Mesenchymal stem cell (in vitro differentiated cells and primary cell): ENCODE data around the gene PAX2.
A peak's percentile ranks its signal among the peaks of the same experiment; 100 is the strongest.

Source experiments
- DNase-seq: peaks from one replicate; pipeline ENCODE4 v3.0.0-alpha.2; 2013
- H2AFZ ChIP-seq: one replicate; pipeline ENCODE4 v1.6.1; 2013; ENCODE audit warnings: low read depth, mild to moderate bottlenecking, control low read depth, inconsistent platforms, low read length, moderate library complexity
- H2AK5ac ChIP-seq: 2 replicates; pipeline ENCODE4 v1.6.1; 2013; ENCODE audit warnings: low read length, moderate library complexity, mild to moderate bottlenecking, inconsistent platforms; ENCODE audit not compliant: severe bottlenecking
- H2BK120ac ChIP-seq: one replicate; pipeline ENCODE4 v1.6.1; 2013; ENCODE audit warnings: low read depth, mild to moderate bottlenecking, inconsistent platforms, low read length, moderate library complexity
- H2BK12ac ChIP-seq, 2 experiments: one replicate each; pipeline ENCODE4 v1.6.1; 2013; ENCODE audit warnings: inconsistent platforms in 2 of 2, low read length in 2 of 2, mild to moderate bottlenecking in 2 of 2, moderate library complexity in 2 of 2, control low read depth in 1 of 2
- H2BK15ac ChIP-seq: one replicate; pipeline ENCODE4 v1.6.1; 2013; ENCODE audit warnings: mild to moderate bottlenecking, low read depth, inconsistent platforms; ENCODE audit not compliant: poor library complexity, severe bottlenecking
- H2BK5ac ChIP-seq: 2 replicates; pipeline ENCODE4 v1.6.1; 2013; ENCODE audit warnings: low read depth, mild to moderate bottlenecking, low read length, control low read depth, inconsistent platforms; ENCODE audit not compliant: poor library complexity, severe bottlenecking
- H3K14ac ChIP-seq, 2 experiments: one replicate each; pipeline ENCODE4 v1.6.1; 2013; ENCODE audit warnings: inconsistent platforms in 2 of 2, low read length in 2 of 2, control low read depth in 1 of 2, mild to moderate bottlenecking in 1 of 2, moderate library complexity in 1 of 2
- H3K18ac ChIP-seq, 2 experiments: one replicate each; pipeline ENCODE4 v1.6.1; 2013; ENCODE audit warnings: inconsistent platforms in 2 of 2, low read length in 2 of 2, control low read depth in 1 of 2, low read depth in 1 of 2, mild to moderate bottlenecking in 1 of 2
- H3K23ac ChIP-seq, 2 experiments: one replicate each; pipeline ENCODE4 v1.6.1; 2013; ENCODE audit warnings: inconsistent platforms in 2 of 2, low read length in 2 of 2, mild to moderate bottlenecking in 2 of 2, moderate library complexity in 2 of 2, control low read depth in 1 of 2
- H3K27ac ChIP-seq: 2 replicates; pipeline ENCODE4 v1.5.1; 2013; ENCODE audit warnings: mild to moderate bottlenecking, moderate library complexity, low read length, control low read depth, inconsistent platforms; ENCODE audit not compliant: poor library complexity, severe bottlenecking
- H3K27me3 ChIP-seq, 2 experiments: 2 replicates each; pipeline versions ENCODE4 v1.6.1 to v1.7.0; 2013; ENCODE audit warnings: low read length in 2 of 2, mild to moderate bottlenecking in 2 of 2, moderate library complexity in 2 of 2, control low read depth in 1 of 2, inconsistent platforms in 1 of 2; ENCODE audit not compliant: control insufficient read depth in 1 of 2, insufficient read depth in 1 of 2
- H3K36me3 ChIP-seq, 2 experiments: 2 replicates each; pipeline versions ENCODE4 v1.6.1 to v1.7.0; 2013; ENCODE audit warnings: low read length in 2 of 2, control low read depth in 1 of 2, inconsistent platforms in 1 of 2, low read depth in 1 of 2, mild to moderate bottlenecking in 1 of 2; ENCODE audit not compliant: insufficient read depth in 2 of 2, control insufficient read depth in 1 of 2
- H3K4ac ChIP-seq, 2 experiments: one replicate each; pipeline ENCODE4 v1.6.1; 2013; ENCODE audit warnings: inconsistent platforms in 2 of 2, low read length in 2 of 2, mild to moderate bottlenecking in 2 of 2, moderate library complexity in 2 of 2, control low read depth in 1 of 2, low read depth in 1 of 2
- H3K4me1 ChIP-seq: 2 replicates; pipeline ENCODE4 v1.6.1; 2013; ENCODE audit warnings: low read depth, low read length, control low read depth; ENCODE audit not compliant: control insufficient read depth, insufficient read depth
- H3K4me2 ChIP-seq: 2 replicates; pipeline ENCODE4 v1.6.1; 2013; ENCODE audit warnings: low read length, mild to moderate bottlenecking, inconsistent platforms; ENCODE audit not compliant: poor library complexity, severe bottlenecking
- H3K4me3 ChIP-seq, 2 experiments: 2 replicates each; pipeline versions ENCODE4 v1.5.1 to v1.7.0; 2013; ENCODE audit warnings: low read length in 2 of 2, mild to moderate bottlenecking in 2 of 2, control low read depth in 1 of 2, low read depth in 1 of 2; ENCODE audit not compliant: insufficient read depth in 1 of 2
- H3K79me1 ChIP-seq: replicated peaks from 2 replicates; pipeline ENCODE4 v1.6.1; 2013; ENCODE audit warnings: mild to moderate bottlenecking, control low read depth, low read length, inconsistent platforms; ENCODE audit not compliant: poor library complexity, severe bottlenecking
- H3K9ac ChIP-seq: 2 replicates; pipeline ENCODE4 v1.7.0; 2013; ENCODE audit warnings: mild to moderate bottlenecking, low read length, moderate library complexity
- H3K9me3 ChIP-seq: 2 replicates; pipeline ENCODE4 v1.7.0; 2013; ENCODE audit warnings: mild to moderate bottlenecking, low read length; ENCODE audit not compliant: control insufficient read depth
- H4K8ac ChIP-seq: one replicate; pipeline ENCODE4 v1.6.1; 2013; ENCODE audit warnings: inconsistent platforms, mild to moderate bottlenecking, low read length, moderate library complexity
- H4K91ac ChIP-seq: one replicate; pipeline ENCODE4 v1.6.1; 2013; ENCODE audit warnings: mild to moderate bottlenecking, low read length, inconsistent platforms
- WGBS: methylation state at CpG from one replicate; pipeline ENCODE4 v1.1.7; 2013; ENCODE audit warnings: mixed read lengths; 5-methylcytosine and 5-hydroxymethylcytosine counted together

Gene PAX2

DNA sequence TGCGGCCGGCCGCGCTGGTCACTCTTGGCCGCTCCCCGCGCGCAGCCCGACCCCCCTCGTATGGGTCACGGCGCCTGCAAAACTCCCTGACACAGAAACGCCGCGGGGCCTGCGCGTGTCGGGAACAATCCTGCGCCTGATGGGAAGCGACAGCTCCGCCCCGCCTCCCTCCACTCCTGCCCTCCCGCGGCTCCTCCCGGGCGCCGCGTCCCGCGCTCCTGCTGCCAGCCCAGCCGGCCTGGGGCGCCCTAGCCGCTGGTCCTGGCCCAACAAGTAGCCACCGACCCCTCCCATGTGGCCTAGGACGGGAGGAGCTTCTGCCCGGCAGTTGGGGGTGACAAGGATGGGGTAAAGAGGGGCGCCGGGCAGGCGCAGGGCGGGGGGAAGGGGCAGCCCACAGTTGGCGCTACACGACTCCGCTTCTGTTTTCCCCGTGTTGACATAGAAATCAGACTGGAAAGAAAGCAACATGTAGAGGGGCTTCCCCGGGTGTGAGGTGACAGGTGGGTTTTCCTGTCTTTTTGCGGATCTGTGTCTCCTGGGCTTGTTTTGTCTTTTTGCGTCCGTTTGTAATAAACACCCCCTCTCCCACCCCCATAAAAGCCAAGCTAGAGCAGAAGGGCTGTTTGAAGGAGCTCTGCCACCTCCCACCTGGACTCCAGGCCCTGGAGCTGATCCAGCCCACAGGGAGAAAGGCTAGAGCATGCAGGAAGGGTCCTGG, 35.1 kb upstream of the PAX2 start:
- Histone ChIP-seq H3K14ac (no peak overlapping the region), H3K36me3 (no peaks in the 10 kb centered on the region), H4K91ac (no peak overlapping the region), H2BK5ac (no peak overlapping the region), H2AK5ac (no peak overlapping the region), H3K23ac (no peak overlapping the region), H2BK120ac (no peak overlapping the region), H3K4ac (no peak overlapping the region), H3K79me1 (no peaks in the 10 kb centered on the region), H3K18ac (no peak overlapping the region), H3K9me3 (no peaks in the 10 kb centered on the region), H3K4me2 (peak overlapping the region; percentile 27), H2BK12ac (no peak overlapping the region), H3K27ac (no peak overlapping the region), H4K8ac (no peak overlapping the region), H3K27me3 (peaks cover 83 to 89% of the 10 kb centered on the region in 2 experiments), H3K9ac (no peak overlapping the region), H2AFZ (no peak overlapping the region), H3K4me1 (peaks cover 7% of the 10 kb centered on the region), H2BK15ac (peak overlapping the region; percentile 55), H3K4me3 (peak overlapping the region in 1 of 2 experiments; percentile 34)
- no peak for DNase-seq
- 8% methylated on average over 39 of the region's 48 CpGs for WGBS

DNA sequence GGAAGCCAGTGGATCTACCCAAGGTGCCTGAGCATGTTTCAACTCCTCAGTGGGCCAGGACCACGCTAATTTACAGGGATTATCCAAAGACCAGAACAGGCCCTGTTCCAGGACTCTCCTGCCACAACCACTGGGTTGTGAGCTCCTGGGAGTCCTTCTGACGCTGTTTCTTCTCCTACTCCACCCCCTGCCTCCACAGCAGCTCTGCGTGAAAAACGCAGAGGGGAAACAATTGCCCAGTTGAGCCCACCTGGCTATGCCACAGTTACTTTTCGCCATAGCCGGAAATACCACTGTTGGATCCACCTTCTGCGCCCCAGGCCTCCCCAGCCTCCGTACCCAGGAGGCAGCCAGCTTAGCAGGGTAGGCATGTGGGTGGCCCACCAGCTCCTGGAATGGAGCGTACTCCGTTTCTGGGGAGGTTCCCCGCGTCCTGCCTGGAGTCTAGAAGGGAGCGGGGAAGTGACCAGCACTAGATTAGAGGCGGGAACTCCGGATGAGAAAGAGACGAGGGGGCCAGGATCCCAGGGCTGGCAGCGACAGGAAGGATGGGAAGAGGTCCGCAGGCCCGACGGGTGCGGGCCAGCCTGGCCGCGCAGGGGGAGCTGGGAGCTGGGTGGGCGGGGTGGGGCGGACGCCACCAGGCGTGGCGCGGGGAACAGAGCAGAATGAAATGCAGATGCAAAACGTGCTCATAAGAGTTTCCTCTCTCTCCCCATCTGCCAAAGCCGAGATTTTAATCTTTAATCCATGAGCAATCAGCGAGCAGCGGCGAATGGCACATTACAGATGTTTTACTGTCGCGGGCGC, 32.1 kb upstream of the PAX2 start:
- Histone ChIP-seq H2BK5ac (no peak overlapping the region), H3K9ac (no peak overlapping the region), H3K9me3 (no peaks in the 10 kb centered on the region), H2BK12ac (no peak overlapping the region), H2AFZ (no peak overlapping the region), H2BK15ac (no peak overlapping the region), H2BK120ac (no peak overlapping the region), H3K4me1 (peaks cover 9% of the 10 kb centered on the region), H3K36me3 (no peaks in the 10 kb centered on the region), H4K8ac (no peak overlapping the region), H3K4ac (no peak overlapping the region), H3K27ac (no peak overlapping the region), H3K14ac (no peak overlapping the region), H2AK5ac (no peak overlapping the region), H3K23ac (no peak overlapping the region), H4K91ac (no peak overlapping the region), H3K4me3 (no peak overlapping the region), H3K27me3 (peaks cover 93 to 96% of the 10 kb centered on the region in 2 experiments), H3K79me1 (no peaks in the 10 kb centered on the region), H3K18ac (no peak overlapping the region), H3K4me2 (no peak overlapping the region)
- DNase-seq, result no peak
- WGBS, result 14% methylated on average over 31 of the region's 37 CpGs

DNA sequence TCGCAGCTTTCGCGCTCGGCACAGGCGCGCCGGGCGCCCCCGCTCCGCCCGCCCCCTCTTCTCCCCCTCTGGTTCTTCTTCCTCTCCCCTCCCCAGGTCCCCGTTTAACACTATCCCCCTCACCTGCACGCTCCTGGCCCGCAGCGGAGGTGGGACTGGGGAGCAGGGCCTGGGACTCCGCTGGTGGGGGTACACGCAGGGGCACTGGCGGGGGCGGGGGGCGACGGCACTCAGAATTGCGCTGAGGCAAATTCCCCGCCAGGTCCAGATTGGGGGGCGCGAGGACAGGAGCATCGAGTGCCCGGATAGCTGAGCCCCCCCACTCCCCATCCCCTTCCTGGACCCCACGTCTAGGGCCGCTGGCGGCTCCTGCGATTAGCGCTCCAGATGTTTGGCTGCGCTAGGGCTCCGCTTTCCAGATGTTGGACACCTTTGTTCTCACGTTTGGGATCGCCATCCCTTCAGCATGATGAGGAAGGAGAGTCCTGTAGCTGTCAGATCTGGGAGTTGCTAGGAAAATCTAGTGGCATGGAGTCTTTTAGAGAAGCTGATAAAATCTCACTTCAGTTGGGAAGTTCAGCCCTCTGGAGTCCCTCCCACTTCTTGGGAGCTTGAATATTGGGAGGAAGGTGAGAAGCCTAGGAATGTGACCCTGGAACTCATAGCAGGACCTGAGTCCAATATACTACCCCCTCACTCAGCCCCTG, 31.4 kb upstream of the PAX2 start:
- H3K4me2 ChIP-seq, result peak overlapping the region; percentile 4
- H3K4ac ChIP-seq, result no peak overlapping the region
- no peak overlapping the region for H3K4me3 ChIP-seq
- no peak overlapping the region for H3K14ac ChIP-seq
- H2BK15ac ChIP-seq, result no peak overlapping the region
- no peak overlapping the region for H3K18ac ChIP-seq
- H2BK12ac ChIP-seq, result no peak overlapping the region
- no peak overlapping the region for H4K8ac ChIP-seq
- no peak overlapping the region for H2BK5ac ChIP-seq
- no peak overlapping the region for H2BK120ac ChIP-seq
- H3K79me1 ChIP-seq, result no peaks in the 10 kb centered on the region
- H3K36me3 ChIP-seq, result no peaks in the 10 kb centered on the region
- no peak for DNase-seq
- H3K23ac ChIP-seq, result no peak overlapping the region
- H3K4me1 ChIP-seq, result peaks cover 9% of the 10 kb centered on the region
- H2AFZ ChIP-seq, result no peak overlapping the region
- H3K27ac ChIP-seq, result no peak overlapping the region
- H2AK5ac ChIP-seq, result no peak overlapping the region
- WGBS, result 6% methylated on average over 33 of the region's 36 CpGs
- H3K27me3 ChIP-seq, result peaks cover 97% of the 10 kb centered on the region in 2 experiments
- H3K9ac ChIP-seq, result no peak overlapping the region
- H3K9me3 ChIP-seq, result no peaks in the 10 kb centered on the region
- no peak overlapping the region for H4K91ac ChIP-seq

DNA sequence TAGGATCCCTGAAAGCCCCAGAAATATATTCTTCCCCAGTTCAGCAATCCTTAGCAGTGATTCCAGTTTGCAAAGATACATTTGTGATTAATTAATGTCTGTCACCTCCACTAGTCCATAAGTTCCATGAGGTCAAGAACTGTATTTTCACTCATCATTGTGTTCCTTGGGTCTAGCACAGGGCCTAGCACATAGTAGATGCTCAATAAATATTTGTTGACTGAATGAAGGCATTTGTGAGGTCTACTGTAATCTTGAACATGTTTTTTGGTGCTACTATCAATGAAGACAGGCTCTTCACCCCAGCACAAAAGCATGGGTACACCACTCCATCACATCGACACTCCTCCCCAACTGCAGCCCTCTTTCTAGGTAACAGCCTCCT, 30.8 kb upstream of the PAX2 start:
- H2BK120ac ChIP-seq, result no peak overlapping the region
- H3K14ac ChIP-seq, result no peak overlapping the region
- 80% methylated on average over 1 of the region's 1 CpG for whole genome bisulfite sequencing
- no peaks in the 10 kb centered on the region for H3K9me3 ChIP-seq
- H2AFZ ChIP-seq, result no peak overlapping the region
- H3K27ac ChIP-seq, result no peak overlapping the region
- no peaks in the 10 kb centered on the region for H3K36me3 ChIP-seq
- peaks cover 95% of the 10 kb centered on the region in 2 experiments for H3K27me3 ChIP-seq
- DNase-seq, result no peak
- no peak overlapping the region for H2BK12ac ChIP-seq
- H3K9ac ChIP-seq, result no peak overlapping the region
- no peak overlapping the region for H3K4me3 ChIP-seq
- peaks cover 9% of the 10 kb centered on the region for H3K4me1 ChIP-seq
- no peak overlapping the region for H2BK5ac ChIP-seq
- no peak overlapping the region for H4K8ac ChIP-seq
- no peaks in the 10 kb centered on the region for H3K79me1 ChIP-seq
- no peak overlapping the region for H3K4ac ChIP-seq
- H4K91ac ChIP-seq, result no peak overlapping the region
- no peak overlapping the region for H3K4me2 ChIP-seq
- H3K18ac ChIP-seq, result no peak overlapping the region
- H2BK15ac ChIP-seq, result no peak overlapping the region
- H3K23ac ChIP-seq, result no peak overlapping the region
- no peak overlapping the region for H2AK5ac ChIP-seq
